Measurements from ENCODE around the gene MEGF9.
"Not testable (repeated sequence)": the region's sequence is repeated elsewhere in the genome, so short reads cannot be mapped to it uniquely, and the experiment has no call there.

MEGF9 gene

DNA sequence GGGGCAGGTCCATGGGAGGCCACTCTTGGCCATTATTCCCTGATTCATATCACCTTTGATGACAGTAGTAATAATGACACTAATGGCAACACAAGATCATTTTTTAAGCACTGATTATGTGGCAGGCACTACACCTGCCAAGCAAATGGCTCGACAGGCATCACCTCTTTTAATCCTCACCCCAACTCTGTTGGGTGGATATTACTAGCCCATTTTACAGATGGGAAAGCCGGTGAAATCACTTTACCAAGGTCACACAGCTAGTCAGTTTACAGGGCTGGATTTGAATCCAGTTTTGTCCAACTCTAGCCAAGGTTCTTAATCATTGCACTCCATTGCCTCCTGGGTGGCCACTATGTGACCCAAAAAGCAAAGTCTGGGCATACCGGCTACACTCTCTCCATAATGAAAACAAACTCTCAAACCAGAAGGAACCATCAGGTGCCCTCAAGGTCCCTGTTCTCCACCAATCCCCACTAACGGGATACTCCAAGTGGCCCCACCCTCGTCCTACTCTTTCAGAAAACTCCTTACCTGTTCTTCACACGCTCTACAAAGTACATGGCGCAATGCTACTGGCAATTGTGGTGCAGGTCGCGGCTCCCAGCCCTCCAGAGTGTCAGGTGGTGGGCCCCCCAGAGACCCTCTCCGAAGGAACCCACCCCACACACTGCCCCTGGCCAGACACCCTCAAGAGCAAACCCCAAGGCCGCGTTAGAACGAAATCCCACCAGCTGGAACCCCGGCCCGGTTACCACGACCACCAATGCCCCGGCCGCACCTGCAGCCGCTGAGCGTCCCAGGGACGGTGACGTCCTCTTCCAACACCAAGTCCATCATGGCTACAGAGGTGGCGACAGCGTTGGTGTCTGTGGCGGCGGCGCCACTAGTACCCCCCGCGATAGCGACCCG lies 134.9 kb downstream of the MEGF9 start:
- DNase-seq (ENCODE audit: low read depth in 2 of 2, low spot score in 1 of 2), result no peak

GRCh38 chr9:120574473-120574872 lies 139.8 kb downstream of the MEGF9 start:
- no peak for DNase-seq (ENCODE audit: low read depth in 2 of 2, low spot score in 1 of 2)

DNA sequence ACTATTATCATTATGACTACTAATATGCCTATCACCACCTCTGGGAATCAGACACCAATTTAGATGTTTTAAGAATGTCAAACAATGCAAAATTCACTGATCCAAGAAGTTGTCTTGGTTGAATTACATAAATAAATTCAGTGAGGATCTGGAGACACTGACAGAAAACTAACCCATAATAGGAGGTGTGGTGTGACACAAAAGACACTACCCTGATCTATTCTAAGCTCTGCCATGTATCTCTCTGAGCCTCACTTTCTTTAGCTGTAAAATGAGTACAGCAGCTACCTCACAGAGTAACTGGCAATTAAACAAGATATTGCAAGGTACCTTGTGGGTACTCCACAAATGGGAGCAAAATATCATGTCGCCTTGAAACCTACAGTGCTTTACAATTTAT lies 141.8 kb downstream of the MEGF9 start:
- no peak for DNase-seq (ENCODE audit: low read depth in 2 of 2, low spot score in 1 of 2)

DNA sequence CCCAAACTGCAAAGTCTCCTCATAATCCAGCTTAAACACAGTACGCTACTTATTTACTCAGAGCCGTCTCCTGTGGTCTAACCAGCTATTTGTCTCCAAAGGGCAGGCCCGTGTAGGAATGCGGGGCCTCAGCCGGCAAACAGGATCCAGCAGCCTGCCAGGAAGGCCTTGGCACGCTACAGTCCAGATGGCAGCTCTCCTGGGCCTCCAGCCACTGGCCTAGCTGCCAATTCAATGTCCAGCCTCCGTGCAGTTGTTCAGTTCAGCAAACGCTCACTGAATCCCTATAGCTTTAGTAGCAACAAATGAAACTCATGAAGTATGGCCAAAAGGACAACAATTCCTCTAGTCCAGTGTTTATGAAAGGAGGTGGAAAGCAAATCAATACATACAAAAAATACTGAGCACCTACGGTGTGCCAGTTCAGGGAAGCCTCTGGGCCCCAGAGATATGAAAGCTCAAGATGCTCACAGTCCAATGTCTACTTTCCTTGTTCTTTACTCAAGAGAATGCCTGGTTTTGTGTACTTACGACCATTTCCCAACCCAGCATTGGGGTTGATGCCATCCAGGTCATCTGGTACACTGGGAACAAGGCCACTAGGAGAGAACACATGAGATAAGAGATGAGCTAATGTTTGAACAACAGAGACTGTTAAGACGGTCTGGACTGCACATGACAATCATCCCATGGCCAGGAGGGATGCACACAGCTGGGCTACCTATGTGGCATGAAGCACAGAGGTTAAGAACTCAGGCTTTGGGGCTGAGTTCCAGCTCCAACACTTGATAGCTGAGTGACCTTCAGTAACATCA lies 142.6 kb downstream of the MEGF9 start:
- DNase-seq (ENCODE audit: low read depth in 2 of 2, low spot score in 1 of 2), result no peak

DNA sequence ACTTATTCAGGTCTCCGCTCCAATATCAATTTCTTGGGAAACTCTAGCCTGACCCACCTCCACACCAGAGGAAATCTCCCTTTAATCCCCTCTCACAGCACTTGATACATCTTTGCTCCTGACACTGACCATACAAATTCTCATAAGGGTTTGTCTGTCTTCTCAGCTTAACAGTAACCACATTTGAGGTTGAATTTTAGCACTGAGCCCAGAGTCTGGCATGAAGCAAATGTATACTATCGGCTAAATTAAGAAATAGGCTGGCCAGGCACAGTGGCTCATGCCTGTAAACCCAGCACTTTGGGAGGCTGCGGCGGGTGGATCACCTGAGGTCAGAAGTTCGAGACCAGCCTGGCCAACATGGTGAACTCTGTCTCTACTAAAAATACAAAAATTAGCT lies 144.0 kb downstream of the MEGF9 start:
- DNase-seq (ENCODE audit: low read depth in 2 of 2, low spot score in 1 of 2), result no peak

DNA sequence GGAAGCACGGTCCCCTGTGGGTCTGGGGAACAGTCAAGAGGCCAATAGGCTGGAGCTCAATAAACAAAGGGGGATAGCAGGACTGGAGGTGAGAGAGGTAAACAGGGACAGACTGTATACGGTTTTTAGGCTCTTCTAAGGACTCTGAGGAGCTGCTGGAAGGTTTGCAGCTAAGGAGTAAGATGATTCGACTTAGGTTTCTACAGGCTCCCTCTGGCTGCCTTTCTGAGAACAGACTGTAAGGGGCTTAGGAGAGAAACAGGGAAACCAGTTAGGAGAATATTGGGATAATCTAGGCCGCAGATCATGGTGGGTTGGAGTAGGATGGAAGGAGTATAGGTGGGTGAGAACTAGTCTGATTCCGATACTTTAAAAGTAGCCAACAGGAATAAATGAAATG lies 144.7 kb downstream of the MEGF9 start:
- no peak for DNase-seq (ENCODE audit: low read depth in 2 of 2, low spot score in 1 of 2)

GRCh38 chr9:120568816-120569215 lies 145.5 kb downstream of the MEGF9 start:
- no peak for DNase-seq (ENCODE audit: low read depth in 2 of 2, low spot score in 1 of 2)

GRCh38 chr9:120567874-120568273 lies 146.4 kb downstream of the MEGF9 start:
- DNase-seq (ENCODE audit: low read depth in 2 of 2, low spot score in 1 of 2), result no peak

GRCh38 chr9:120567081-120567480 lies 147.2 kb downstream of the MEGF9 start:
- no peak for DNase-seq (ENCODE audit: low read depth in 2 of 2, low spot score in 1 of 2)

GRCh38 chr9:120564589-120564988 lies 149.7 kb downstream of the MEGF9 start:
- DNase-seq (ENCODE audit: low read depth in 2 of 2, low spot score in 1 of 2), result no peak

- DNase-seq (ENCODE audit: low read depth in 2 of 2, low spot score in 1 of 2), result no peak
Measured at GRCh38 chr9:120562861-120563443, 151.3 kb downstream of the MEGF9 start.

DNA sequence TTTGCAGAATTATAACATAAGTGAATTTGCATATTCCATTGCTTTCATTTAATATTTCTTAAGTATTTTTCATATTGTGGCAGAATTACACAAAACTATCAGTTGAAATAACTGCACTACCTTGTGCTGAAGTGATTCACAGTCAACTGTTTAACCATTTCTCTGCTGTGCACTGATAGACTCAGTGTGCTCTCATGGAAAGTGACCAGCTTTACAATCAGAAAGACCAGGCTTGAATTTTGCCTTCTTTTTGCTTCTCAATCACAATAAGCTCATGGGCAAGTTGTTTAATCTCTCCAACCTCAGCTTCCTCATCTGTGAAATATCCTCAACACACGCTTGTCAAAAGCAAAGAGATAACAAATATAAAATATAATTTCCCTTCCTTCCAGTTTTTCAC lies 152.6 kb downstream of the MEGF9 start:
- DNase-seq (ENCODE audit: low read depth in 2 of 2, low spot score in 1 of 2), result no peak

DNA sequence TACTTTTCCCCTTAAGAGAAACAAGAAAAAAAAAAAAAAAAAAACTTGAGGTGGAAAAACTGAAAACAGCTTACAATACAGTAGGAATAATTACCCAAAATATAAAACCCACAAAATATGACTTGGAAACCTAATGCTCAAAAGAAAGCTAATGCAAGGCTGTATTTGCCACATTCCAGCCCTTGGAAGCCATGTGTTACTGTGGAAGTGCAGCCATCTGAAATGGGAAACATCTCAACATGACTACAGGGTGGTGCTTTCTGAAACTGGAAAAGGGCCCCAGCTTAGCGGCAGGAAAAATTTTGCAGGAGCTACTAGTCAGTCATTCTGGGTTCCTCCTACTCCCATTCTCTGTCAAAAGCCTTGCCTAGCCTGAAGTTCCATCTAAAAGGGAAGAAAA lies 154.7 kb downstream of the MEGF9 start:
- DNase-seq (ENCODE audit: low read depth in 2 of 2, low spot score in 1 of 2), result no peak

DNA sequence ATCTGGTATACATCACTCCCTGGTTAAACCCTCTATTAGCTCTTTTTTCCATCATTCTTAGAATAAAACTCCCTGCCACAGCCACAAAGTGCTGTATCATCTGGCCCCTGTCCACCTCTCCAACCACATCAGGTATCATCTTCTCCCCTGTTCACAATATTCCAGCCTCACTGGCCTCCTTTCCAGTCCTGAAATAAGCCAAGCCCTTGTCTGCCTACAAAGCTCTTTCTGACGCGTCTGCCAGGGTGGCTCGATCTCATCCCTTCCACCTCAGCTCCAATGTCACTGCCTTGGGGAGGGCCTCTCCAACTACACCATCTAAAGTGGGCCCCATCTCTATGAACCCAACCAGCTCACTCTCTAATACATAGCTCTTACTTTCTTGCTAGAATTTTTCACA lies 155.8 kb downstream of the MEGF9 start:
- DNase-seq (ENCODE audit: low read depth in 2 of 2, low spot score in 1 of 2), result no peak

DNA sequence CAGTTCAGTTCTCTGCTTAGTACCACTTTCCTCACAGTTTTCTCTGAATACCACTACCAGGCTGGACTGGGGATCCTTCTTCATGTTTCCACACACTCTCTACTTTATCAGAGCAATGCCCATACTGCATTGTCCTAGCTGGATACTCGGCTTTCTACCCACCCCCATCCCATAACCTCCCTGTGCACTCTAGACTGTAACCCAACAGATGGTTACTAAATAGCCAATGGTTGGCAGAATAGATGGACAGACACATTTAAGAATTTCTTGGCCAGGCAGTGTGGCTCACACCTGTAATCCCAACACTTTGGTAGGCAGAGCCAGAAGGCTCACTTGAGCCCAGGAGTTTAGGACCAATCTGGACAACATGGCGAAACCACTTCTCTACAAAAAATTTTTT lies 157.1 kb downstream of the MEGF9 start:
- DNase-seq (ENCODE audit: low read depth in 2 of 2, low spot score in 1 of 2), result no peak

GRCh38 chr9:120556775-120557174 lies 157.5 kb downstream of the MEGF9 start:
- DNase-seq (ENCODE audit: low read depth in 2 of 2, low spot score in 1 of 2), result no peak

GRCh38 chr9:120555839-120556238 lies 158.4 kb downstream of the MEGF9 start:
- no peak for DNase-seq (ENCODE audit: low read depth in 2 of 2, low spot score in 1 of 2)

GRCh38 chr9:120552210-120552704 lies 162.0 kb downstream of the MEGF9 start:
- DNase-seq (ENCODE audit: low read depth in 2 of 2, low spot score in 1 of 2), result not testable (repeated sequence)
